Measurements from ENCODE around the gene STK25. TPM values are rescaled to one million over a fixed set of nuclear protein-coding genes. Genes with fewer than 3 reads are reported as not detected.

STK25 gene
- 100 to 1,000 TPM; 102 to 139 (median 126) TPM for total RNA-seq

- no peaks in the 10 kb centered on the region for H3K27me3 ChIP-seq
- H3K4me3 ChIP-seq: peak within 1 kb of the TSS; percentile 90 to 98 (median 90)
- peak within 1 kb of the TSS; percentile 85 to 89 for H3K27ac ChIP-seq
- H3K36me3 ChIP-seq: no peaks in the 10 kb centered on the region
- intact Hi-C loops (cut with DNase I; ENCODE audit: low total_unique reads): no loop called here
- peak; percentile 96 to 97 for DNase-seq (ENCODE audit: low spot score in 2 of 2)
- peaks cover 3 to 16% of the 10 kb centered on the region in 2 donors for H3K4me1 ChIP-seq
- no peaks in the 10 kb centered on the region for H3K9me3 ChIP-seq
- TF ChIP-seq CTCF (IDR thresholded peaks at IDR 0.05) (no peak), POLR2AphosphoS5 (IDR thresholded peaks at IDR 0.05) (peak; percentile 66 to 94 (median 84)), POLR2A (IDR thresholded peaks at IDR 0.05) (peak; percentile 28)
Measured at GRCh38 chr2:241508240-241509154, at the start of gene STK25. TSS of gene STK25 (minus strand) at chr2:241508584. CDS start at chr2:241508035, 549 bp downstream.

- H3K27ac ChIP-seq: no peak overlapping the region
- intact Hi-C loops (cut with DNase I; ENCODE audit: low total_unique reads): no loop called here
- peaks cover 3 to 16% of the 10 kb centered on the region in 2 donors for H3K4me1 ChIP-seq
- H3K27me3 ChIP-seq: no peaks in the 10 kb centered on the region
- H3K4me3 ChIP-seq: no peak overlapping the region
- no peaks in the 10 kb centered on the region for H3K36me3 ChIP-seq
- peaks cover 3 to 4% of the 10 kb centered on the region in 2 donors for H3K9me3 ChIP-seq
- no peak for DNase-seq (ENCODE audit: low spot score in 2 of 2)
- no peak for TF ChIP-seq POLR2AphosphoS5 (IDR thresholded peaks at IDR 0.05)
- no peak for TF ChIP-seq CTCF (IDR thresholded peaks at IDR 0.05)
- no peak for TF ChIP-seq POLR2A (IDR thresholded peaks at IDR 0.05)
Measured at GRCh38 chr2:241556746-241557145, 48.4 kb upstream of the STK25 start.

GRCh38 chr2:241555711-241556110 is 47.3 kb upstream of the STK25 start:
- no peak for DNase-seq (ENCODE audit: low spot score in 2 of 2)
- Histone ChIP-seq H3K9me3 (peaks cover 3 to 4% of the 10 kb centered on the region in 2 donors), H3K27me3 (no peaks in the 10 kb centered on the region), H3K4me1 (peaks cover 0 to 9% of the 10 kb centered on the region in 2 donors), H3K4me3 (no peak overlapping the region), H3K36me3 (no peaks in the 10 kb centered on the region), H3K27ac (no peak overlapping the region)
- intact Hi-C loops (cut with DNase I; ENCODE audit: low total_unique reads): no loop called here
- TF ChIP-seq POLR2A (IDR thresholded peaks at IDR 0.05): no peak
- no peak for TF ChIP-seq CTCF (IDR thresholded peaks at IDR 0.05)
- no peak for TF ChIP-seq POLR2AphosphoS5 (IDR thresholded peaks at IDR 0.05)

- peaks cover 3 to 4% of the 10 kb centered on the region in 2 donors for H3K9me3 ChIP-seq
- H3K4me1 ChIP-seq: no peaks in the 10 kb centered on the region
- TF ChIP-seq CTCF (IDR thresholded peaks at IDR 0.05) (no peak), POLR2AphosphoS5 (IDR thresholded peaks at IDR 0.05) (no peak), POLR2A (IDR thresholded peaks at IDR 0.05) (no peak)
- intact Hi-C loops (cut with DNase I; ENCODE audit: low total_unique reads): no loop called here
- H3K36me3 ChIP-seq: no peaks in the 10 kb centered on the region
- no peak overlapping the region for H3K27ac ChIP-seq
- DNase-seq (ENCODE audit: low spot score in 2 of 2): no peak
- H3K27me3 ChIP-seq: no peaks in the 10 kb centered on the region
- no peak overlapping the region for H3K4me3 ChIP-seq
Measured at GRCh38 chr2:241554610-241555322, 46.4 kb upstream of the STK25 start.

Data from breast epithelium (tissue), 4 donors.